HepG2 (cell line): Measurements from ENCODE around the gene POU6F2. TPM values are rescaled to one million over a fixed set of nuclear protein-coding genes. Genes with fewer than 3 reads are reported as not detected.

Experiments used
- ATAC-seq: fragments of 200-7000 bp; cut with Tn5 transposase; 3 replicates; pipeline ENCODE4 v1.9.1; 2020; ENCODE audit warnings: mild to moderate bottlenecking, moderate library complexity
- BruUV-seq: library from RNA; stranded (reverse); fragments of 400-500 nt; replicated peaks from 2 replicates; lab custom pipeline; 2021; lab: Mats Ljungman, UMichigan
- CTCF ChIA-PET: fragments of 300-600 bp; formaldehyde crosslinking; extraction: SDS; loops from one replicate; lab custom pipeline; 2021; ENCODE audit warnings: low total read pairs, inconsistent platforms, low intra/inter-chr PET ratio; lab: Yijun Ruan, JAX
- POLR2A ChIA-PET: fragments of 350-600 bp; sonication (Branson Sonifier 250); formaldehyde crosslinking; loops from one replicate; lab custom pipeline; 2020; ENCODE audit warnings: antibody characterized with exemption, inconsistent platforms; lab: Yijun Ruan, JAX
- DNase-seq: peaks from one replicate; pipeline ENCODE4 v3.0.0-alpha.2; 2015; ENCODE audit warnings: low spot score
- FAIRE-seq: peaks from 3 replicates; lab custom pipeline; 2011; peaks lifted over from hg19 to GRCh38; lab: Jason Lieb, UNC
- H2AFZ ChIP-seq: one replicate; pipeline ENCODE4 v1.6.1; 2011; ENCODE audit warnings: low read length, inconsistent platforms
- H3K27ac ChIP-seq: fragments of 300-600 bp; 3 replicates; pipeline ENCODE4 v1.8.0; 2011; ENCODE audit warnings: mixed run types, mild to moderate bottlenecking, mixed read lengths, low read length, inconsistent platforms; ENCODE audit not compliant: insufficient read depth; ENCODE audit errors: extremely low read length
- H3K27me3 ChIP-seq, 2 experiments: fragments of 200-600 bp in 1 of 2; 2 replicates in 1 of 2; 3 replicates in 1 of 2; pipeline versions ENCODE4 v1.6.0 to v1.8.0; 2011; ENCODE audit warnings: low read length in 2 of 2, mild to moderate bottlenecking in 2 of 2, moderate library complexity in 2 of 2, inconsistent platforms in 1 of 2; ENCODE audit not compliant: insufficient read depth in 2 of 2, control insufficient read depth in 1 of 2
- H3K36me3 ChIP-seq, 2 experiments: fragments of 200-600 bp in 1 of 2; replicated peaks in 1 of 2; 2 replicates in 1 of 2; 3 replicates in 1 of 2; pipeline versions ENCODE4 v1.5.1 to v1.8.0; 2011; ENCODE audit warnings: low read length in 2 of 2, inconsistent platforms in 1 of 2; ENCODE audit not compliant: insufficient read depth in 2 of 2, control insufficient read depth in 1 of 2
- H3K4me1 ChIP-seq: 2 replicates; pipeline ENCODE4 v1.5.1; 2012; ENCODE audit warnings: low read length, inconsistent platforms; ENCODE audit not compliant: insufficient read depth
- H3K4me2 ChIP-seq: 2 replicates; pipeline ENCODE4 v1.6.0; 2011; ENCODE audit warnings: low read depth, low read length, inconsistent platforms
- H3K4me3 ChIP-seq, 3 experiments: fragments of 200-600 bp in 1 of 3; sonication (generic), shearing (Covaris generic) in 1 of 3; replicated peaks in 1 of 3; 2 replicates each; pipeline ENCODE4 v1.5.1; 2011 to 2016; ENCODE audit warnings: low read length in 3 of 3, inconsistent platforms in 2 of 3, low read depth in 2 of 3, mild to moderate bottlenecking in 2 of 3, control low read depth in 1 of 3, mixed read lengths in 1 of 3; ENCODE audit not compliant: insufficient read depth in 1 of 3
- H3K79me2 ChIP-seq: one replicate; pipeline ENCODE4 v1.6.1; 2011; ENCODE audit warnings: low read length, inconsistent platforms; ENCODE audit not compliant: insufficient read depth
- H3K9ac ChIP-seq: 2 replicates; pipeline ENCODE4 v1.6.0; 2011; ENCODE audit warnings: mild to moderate bottlenecking, low read depth, low read length, inconsistent platforms; ENCODE audit not compliant: insufficient read depth
- H3K9me3 ChIP-seq: 2 replicates; pipeline ENCODE4 v1.5.1; 2012; ENCODE audit warnings: mild to moderate bottlenecking, low read length
- H4K20me1 ChIP-seq: 2 replicates; pipeline ENCODE4 v1.6.0; 2011; ENCODE audit warnings: inconsistent platforms, mild to moderate bottlenecking, low read length, moderate library complexity; ENCODE audit not compliant: insufficient read depth
- CEBPB ChIP-seq: IDR thresholded peaks from 2 replicates; pipeline ENCODE4 v1.6.1; 2011; ENCODE audit warnings: low read depth, low read length, improper control_type of control experiment, borderline replicate concordance
- HOXA3 ChIP-seq: sonication (generic); formaldehyde crosslinking; IDR thresholded peaks from 2 replicates; pipeline ENCODE4 v1.5.0; 2020; ENCODE audit warnings: missing genetic modification reagents
- ISX ChIP-seq: sonication (generic); formaldehyde crosslinking; conservative IDR thresholded peaks from 2 replicates; pipeline ENCODE4 v1.5.0; 2020; ENCODE audit warnings: missing genetic modification reagents
- PCBP1 ChIP-seq: fragments of 200-400 bp; formaldehyde crosslinking; IDR thresholded peaks from 2 replicates; pipeline ENCODE4 v1.6.1; 2017; ENCODE audit warnings: mild to moderate bottlenecking, low read depth, low read length, borderline replicate concordance
- THYN1 ChIP-seq: sonication (generic); formaldehyde crosslinking; IDR thresholded peaks from 2 replicates; pipeline ENCODE4 v1.8.1; 2023; ENCODE audit warnings: low read depth, mild to moderate bottlenecking, moderate library complexity, missing genetic modification reagents, borderline replicate concordance
- ZNF383 ChIP-seq: sonication (generic); formaldehyde crosslinking; IDR thresholded peaks from 2 replicates; pipeline ENCODE4 v1.4.0; 2020; ENCODE audit warnings: missing genetic modification reagents, mild to moderate bottlenecking, borderline replicate concordance
- ZNF597 ChIP-seq: sonication (generic); formaldehyde crosslinking; IDR thresholded peaks from 2 replicates; pipeline ENCODE4 v1.5.0; 2020; ENCODE audit warnings: missing genetic modification reagents
- WGBS: methylation state at CpG from one replicate; pipeline ENCODE4 v1.1.6; 2017; ENCODE audit warnings: low lambda C conversion rate; 5-methylcytosine and 5-hydroxymethylcytosine counted together
- in situ Hi-C: cut with HindIII; loops from 2 replicates; pipeline ENCODE4 v1.10.0; 2017; ENCODE audit warnings: low pct_unique_long_range_greater_than_20kb; ENCODE audit not compliant: extremely low pct_ligation_motif_present
- intact Hi-C: fragments of 100-400 bp; cut with micrococcal nuclease; formaldehyde crosslinking; loops from one replicate; pipeline ENCODE4 v1.10.0; 2022; ENCODE audit not compliant: unreplicated experiment
- polyA plus RNA-seq, 8 experiments: library from polyadenylated mRNA; depleted of rRNA in 3 of 8; stranded (reverse) in 7 of 8; unstranded in 1 of 8; fragments of >200 nt; fragmentation: Illumina TruSeq in 4 of 8; extraction: Trizol in 4 of 8; gene quantifications; 2 replicates each; pipeline versions ENCODE4 v1.2.1 to v1.2.3, GENCODE V29; 2011 to 2016; ENCODE audit warnings: low read depth in 4 of 8, missing spikeins in 1 of 8, mixed read lengths in 1 of 8; ENCODE audit not compliant: insufficient read depth in 1 of 8
- total RNA-seq, 5 experiments: library from RNA; depleted of rRNA; stranded (reverse); fragments of >200 nt; fragmentation: Illumina TruSeq; extraction: Trizol; gene quantifications; 2 replicates each; pipeline ENCODE4 v1.2.3, GENCODE V29; 2016; ENCODE audit warnings: low read depth in 1 of 5

The POU6F2 gene
- total and polyA plus RNA-seq, 2 of the 13 experiments (the other 11 are each of a cell fraction or from before 2014, with no cell fraction given), result not detected

DNA sequence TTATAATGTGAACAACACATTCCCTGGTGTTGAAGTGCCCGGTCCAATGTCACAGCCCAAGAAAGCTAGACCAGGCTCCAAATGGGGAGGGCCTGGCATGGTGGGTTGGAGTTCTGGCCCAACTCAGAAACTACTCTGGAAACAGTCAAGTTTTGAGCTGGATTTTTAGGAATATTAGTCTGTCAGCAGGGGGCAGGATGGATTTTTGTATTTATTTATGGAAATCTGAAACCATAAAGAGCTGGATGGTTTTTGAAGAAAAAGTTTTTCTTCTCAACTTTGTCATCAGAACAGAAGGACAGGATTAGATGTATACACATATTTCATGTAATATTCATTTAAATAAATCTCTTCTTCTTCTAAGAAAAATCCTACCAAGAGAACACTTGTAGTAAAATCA, 97.5 kb downstream of the POU6F2 start (continued):
- TF ChIP-seq PCBP1 (no peak), CEBPB (no peak)

DNA sequence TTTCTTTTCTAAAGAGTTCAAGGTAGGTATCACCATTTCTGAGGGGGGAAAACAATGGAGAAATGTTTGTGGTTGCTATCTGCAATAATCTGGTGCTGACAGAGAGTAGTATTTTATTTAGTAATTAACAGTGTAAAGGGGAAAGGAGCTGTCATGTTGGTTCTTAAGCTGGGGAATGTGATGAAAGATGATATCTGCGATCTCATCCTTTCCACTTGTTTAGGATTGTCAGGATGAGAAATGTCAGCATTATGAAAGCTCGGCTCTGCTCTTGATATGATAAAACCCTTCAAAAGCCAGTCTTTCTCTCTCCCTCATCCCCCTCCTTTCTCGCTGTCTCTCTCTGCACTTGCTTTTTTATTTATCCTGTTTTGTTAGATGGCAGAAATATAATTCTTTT, 106.1 kb downstream of the POU6F2 start:
- ATAC-seq (no peak), DNase-seq (no peak), FAIRE-seq (no peak)
- H2AFZ ChIP-seq, result no peak overlapping the region
- 40% methylated on average over 3 of the region's 3 CpGs for WGBS
- H3K79me2 ChIP-seq, result no peaks in the 10 kb centered on the region
- no peaks in the 10 kb centered on the region for H4K20me1 ChIP-seq
- intact Hi-C loops, result no loop called here
- H3K36me3 ChIP-seq, result no peaks in the 10 kb centered on the region
- TF ChIP-seq THYN1, result no peak
- TF ChIP-seq HOXA3 (CRISPR knock-in tag), result no peak
- no peak for TF ChIP-seq ZNF597 (CRISPR knock-in tag)
- TF ChIP-seq ISX, result no peak
- no peak for TF ChIP-seq ZNF383
- CTCF ChIA-PET, result no interaction called here
- H3K9me3 ChIP-seq, result no peaks in the 10 kb centered on the region
- H3K4me2 ChIP-seq, result no peak overlapping the region
- in situ Hi-C loops, result no loop called here
- POLR2A ChIA-PET, result no interaction called here
- no TSS peak for BruUV-seq
- H3K9ac ChIP-seq, result no peak overlapping the region
- no peak overlapping the region for H3K4me3 ChIP-seq
- H3K27ac ChIP-seq, result no peak overlapping the region
- H3K4me1 ChIP-seq, result no peaks in the 10 kb centered on the region
- H3K27me3 ChIP-seq, result peaks cover 0 to 12% of the 10 kb centered on the region in 2 experiments; a peak in 2 of 5 replicates
